ENCODE data around the gene LRRC4C.

Gene LRRC4C

DNA sequence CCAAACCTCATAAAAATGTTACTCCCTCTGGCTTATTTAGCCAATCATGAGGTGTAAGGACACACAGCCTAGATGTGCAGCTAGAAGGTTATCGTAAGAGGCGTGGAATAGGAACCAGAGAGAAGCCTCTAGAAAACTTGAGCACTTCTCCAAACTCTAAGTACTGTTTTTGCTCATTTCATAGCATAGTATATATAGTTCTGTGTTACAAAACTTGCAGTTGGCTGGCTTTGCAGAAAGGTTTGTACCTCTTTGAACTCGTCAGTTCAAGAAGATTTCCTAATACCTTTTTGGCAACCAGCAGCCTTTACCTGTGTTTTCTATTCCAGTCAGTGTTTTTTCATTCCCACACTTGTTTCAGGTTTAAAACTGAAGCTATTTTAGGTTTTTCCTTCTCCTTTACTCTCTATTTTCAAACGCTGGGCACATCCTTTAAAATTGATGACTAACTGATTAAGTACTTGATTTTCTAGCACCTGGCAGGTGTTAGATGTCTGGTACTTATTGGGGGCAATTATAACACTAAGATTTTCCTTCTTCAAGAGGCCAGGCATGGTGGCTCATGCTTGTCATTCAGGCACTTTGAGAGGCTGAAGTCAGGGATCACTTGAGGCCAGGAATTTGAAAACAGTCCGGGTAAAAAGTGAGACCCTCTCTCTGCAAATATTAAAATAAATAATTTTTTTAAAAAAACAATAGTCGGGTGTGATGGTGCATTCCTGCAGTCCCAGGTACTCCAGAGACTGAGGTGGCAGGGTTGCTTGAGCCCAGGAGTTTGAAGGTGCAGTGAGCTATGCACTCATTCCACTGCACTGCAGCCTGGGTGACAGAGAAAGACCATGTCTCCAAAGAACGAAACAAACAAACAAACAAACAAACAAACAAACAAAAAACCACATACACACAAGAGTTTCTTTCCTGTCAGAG, 125.2 kb downstream of the LRRC4C start:
- no peak overlapping the region for H3K4me3 ChIP-seq (ENCODE audit: low read length)
- DNase-seq (ENCODE audit: low read depth) = no peak
- TF ChIP-seq, protein P1, sequence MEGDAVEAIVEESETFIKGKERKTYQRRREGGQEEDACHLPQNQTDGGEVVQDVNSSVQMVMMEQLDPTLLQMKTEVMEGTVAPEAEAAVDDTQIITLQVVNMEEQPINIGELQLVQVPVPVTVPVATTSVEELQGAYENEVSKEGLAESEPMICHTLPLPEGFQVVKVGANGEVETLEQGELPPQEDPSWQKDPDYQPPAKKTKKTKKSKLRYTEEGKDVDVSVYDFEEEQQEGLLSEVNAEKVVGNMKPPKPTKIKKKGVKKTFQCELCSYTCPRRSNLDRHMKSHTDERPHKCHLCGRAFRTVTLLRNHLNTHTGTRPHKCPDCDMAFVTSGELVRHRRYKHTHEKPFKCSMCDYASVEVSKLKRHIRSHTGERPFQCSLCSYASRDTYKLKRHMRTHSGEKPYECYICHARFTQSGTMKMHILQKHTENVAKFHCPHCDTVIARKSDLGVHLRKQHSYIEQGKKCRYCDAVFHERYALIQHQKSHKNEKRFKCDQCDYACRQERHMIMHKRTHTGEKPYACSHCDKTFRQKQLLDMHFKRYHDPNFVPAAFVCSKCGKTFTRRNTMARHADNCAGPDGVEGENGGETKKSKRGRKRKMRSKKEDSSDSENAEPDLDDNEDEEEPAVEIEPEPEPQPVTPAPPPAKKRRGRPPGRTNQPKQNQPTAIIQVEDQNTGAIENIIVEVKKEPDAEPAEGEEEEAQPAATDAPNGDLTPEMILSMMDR (conservative IDR thresholded peaks at IDR 0.05; ENCODE audit: low read length) = no peak

DNA sequence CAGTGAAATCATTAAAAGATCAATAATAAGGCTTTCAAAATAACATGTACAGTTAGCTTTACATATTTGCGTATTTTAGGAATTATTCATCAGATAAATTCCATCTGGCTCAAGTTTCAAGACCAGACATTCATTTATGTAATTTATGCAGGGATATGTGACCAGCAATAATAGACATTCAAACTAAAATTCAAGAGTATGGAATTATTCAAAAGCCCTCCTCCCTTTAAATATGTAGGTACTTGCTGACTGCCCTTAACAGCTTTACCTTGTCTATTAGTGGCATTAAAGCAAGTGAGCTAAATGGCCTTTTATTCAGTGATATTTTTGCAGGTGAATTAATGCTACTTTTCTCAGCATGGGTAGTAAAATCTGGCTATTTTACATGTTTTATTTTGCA, 126.1 kb downstream of the LRRC4C start:
- no peak overlapping the region for H3K4me3 ChIP-seq (ENCODE audit: low read length)
- DNase-seq (ENCODE audit: low read depth) = no peak
- TF ChIP-seq, protein P1 (conservative IDR thresholded peaks at IDR 0.05; ENCODE audit: low read length) = no peak

DNA sequence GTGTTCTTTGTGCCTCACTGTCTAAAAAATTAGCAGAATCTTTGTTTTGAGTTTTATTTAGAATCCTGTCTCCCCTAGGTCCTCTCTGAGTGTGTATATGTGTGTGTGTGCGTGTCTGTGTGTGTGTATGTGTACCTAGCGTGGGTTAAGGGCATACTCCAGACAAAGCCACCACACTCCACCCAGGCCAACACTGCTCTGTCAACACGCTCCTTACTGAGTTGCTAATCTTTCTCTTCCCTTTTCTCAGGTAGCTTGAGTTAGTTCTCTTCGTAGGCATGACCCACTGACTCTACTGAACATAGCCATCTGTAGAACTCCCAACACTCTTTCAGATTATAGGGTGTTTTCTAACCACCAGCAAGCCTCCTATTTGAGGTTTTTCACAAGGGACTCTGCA, 131.1 kb downstream of the LRRC4C start:
- no peak for DNase-seq (ENCODE audit: low read depth)
- no peak overlapping the region for H3K4me3 ChIP-seq (ENCODE audit: low read length)
- TF ChIP-seq, protein P1 (conservative IDR thresholded peaks at IDR 0.05; ENCODE audit: low read length) = no peak

DNA sequence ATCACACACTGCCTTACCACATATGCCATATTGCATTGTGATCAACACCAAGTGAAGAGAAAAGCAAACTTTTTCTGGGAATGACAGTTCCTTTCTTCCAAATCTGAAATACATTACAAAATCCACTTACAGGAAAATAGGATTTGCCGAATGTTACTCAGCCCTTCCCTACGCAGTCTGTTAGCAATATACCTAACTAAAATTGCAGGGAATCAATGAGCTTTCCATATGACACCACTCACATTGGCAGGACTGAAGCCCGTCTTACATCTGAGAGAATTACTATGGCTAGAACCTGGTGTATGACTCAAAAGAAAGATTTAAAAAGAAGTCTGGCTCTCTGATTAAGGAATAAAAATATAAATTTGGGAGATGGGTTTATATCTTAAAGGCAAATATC, 136.0 kb downstream of the LRRC4C start:
- TF ChIP-seq, protein P1 (conservative IDR thresholded peaks at IDR 0.05; ENCODE audit: low read length) = no peak
- DNase-seq (ENCODE audit: low read depth) = no peak

DNA sequence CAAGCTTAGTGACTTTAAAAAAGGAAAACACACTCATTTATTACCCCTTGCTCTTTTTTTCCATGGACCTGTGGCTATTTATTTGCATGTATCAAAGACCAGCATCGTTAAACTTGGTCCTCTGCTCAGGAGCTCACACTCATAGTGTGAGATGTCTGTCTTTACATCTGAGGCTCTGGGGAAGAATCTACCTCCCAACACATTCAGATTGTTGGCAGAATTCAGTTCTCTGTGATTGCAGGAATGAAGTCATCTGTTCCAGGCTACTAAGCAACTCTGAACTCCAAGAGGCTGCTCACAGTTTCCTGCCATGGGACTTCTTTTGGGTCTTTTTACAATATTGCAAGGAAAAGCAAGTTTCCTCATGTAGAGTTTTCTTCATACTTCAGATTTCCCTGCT, 138.8 kb downstream of the LRRC4C start:
- TF ChIP-seq, protein P1 (conservative IDR thresholded peaks at IDR 0.05; ENCODE audit: low read length) = no peak
- no peak overlapping the region for H3K4me3 ChIP-seq (ENCODE audit: low read length)
- no peak for DNase-seq (ENCODE audit: low read depth)

More for the DNA sequence above, 136.0 kb downstream of the LRRC4C start:
- no peak overlapping the region for H3K4me3 ChIP-seq (ENCODE audit: low read length)

DNA sequence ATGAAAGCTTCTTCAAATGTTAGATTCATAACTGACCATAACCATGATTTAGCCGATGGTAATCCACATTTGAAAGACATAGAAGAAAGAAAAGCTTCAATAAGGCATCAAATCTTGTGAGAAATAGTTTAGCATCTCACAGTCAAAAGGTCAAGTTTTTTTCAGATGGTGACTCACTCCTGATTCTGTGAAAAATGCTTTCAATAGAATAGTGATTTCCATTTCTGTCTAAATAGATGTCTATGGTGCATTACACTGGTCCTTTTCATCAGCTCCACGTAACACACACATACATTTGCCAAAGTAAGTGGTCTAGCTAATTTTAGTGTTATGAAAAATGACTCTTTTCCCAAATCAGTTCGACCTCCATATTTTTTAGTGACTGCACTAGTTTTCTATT, 139.2 kb downstream of the LRRC4C start:
- TF ChIP-seq, protein P1 (conservative IDR thresholded peaks at IDR 0.05; ENCODE audit: low read length) = no peak
- no peak for DNase-seq (ENCODE audit: low read depth)
- H3K4me3 ChIP-seq (ENCODE audit: low read length) = no peak overlapping the region

DNA sequence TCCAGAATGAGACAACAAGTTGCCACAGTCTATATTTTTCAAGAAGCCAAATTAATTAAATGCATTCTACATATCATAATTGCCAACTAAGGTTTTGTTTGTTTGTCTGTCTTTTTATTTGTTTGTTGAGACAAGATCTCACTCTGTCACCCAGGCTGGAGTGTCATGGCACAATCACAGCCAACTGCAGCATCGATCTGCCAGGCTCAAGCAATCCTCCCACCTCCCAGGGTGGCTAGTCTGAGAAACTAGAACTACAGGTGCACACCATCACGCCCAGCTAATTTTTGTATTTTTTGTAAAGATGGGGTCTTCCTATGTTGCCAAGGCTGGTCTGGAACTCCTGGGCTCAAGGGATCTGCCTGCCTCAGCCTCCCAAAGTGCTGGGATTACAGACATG, 140.0 kb downstream of the LRRC4C start:
- no peak overlapping the region for H3K4me3 ChIP-seq (ENCODE audit: low read length)
- TF ChIP-seq, protein P1 (conservative IDR thresholded peaks at IDR 0.05; ENCODE audit: low read length) = no peak
- DNase-seq (ENCODE audit: low read depth) = no peak

Measured in AG10803 (cell line).